Breast epithelium (tissue), 4 donors: ENCODE results near the gene MARVELD1. TPM values are rescaled to one million over a fixed set of nuclear protein-coding genes. Genes with fewer than 3 reads are reported as not detected.

Source experiments
- DNase-seq, 2 donors: peaks; one replicate each; pipeline ENCODE4 v3.0.0-alpha.2; 2019; ENCODE audit warnings: low spot score in 2 of 2
- H3K27ac ChIP-seq, 2 donors: fragments of 200-600 bp; sonication (generic) in 1 of 2; one replicate each; pipeline ENCODE4 v1.5.1; 2016 to 2019; ENCODE audit warnings: mild to moderate bottlenecking in 1 of 2
- H3K27me3 ChIP-seq, 2 donors: fragments of 200-600 bp; sonication (generic) in 1 of 2; one replicate each; pipeline versions ENCODE4 v1.5.1 to v1.6.0; 2017 to 2019; ENCODE audit warnings: control low read depth in 1 of 2, mild to moderate bottlenecking in 1 of 2
- H3K36me3 ChIP-seq: fragments of 200-600 bp; one replicate; pipeline ENCODE4 v1.5.1; 2019
- H3K4me1 ChIP-seq, 2 donors: fragments of 200-600 bp; sonication (generic); one replicate each; pipeline ENCODE4 v1.5.1; 2016 to 2019; ENCODE audit warnings: control low read depth in 1 of 2
- H3K4me3 ChIP-seq, 3 donors: fragments of 200-600 bp; sonication (generic); 1 replicate in 2 of 3; 2 replicates in 1 of 3; pipeline ENCODE4 v1.5.1; 2016 to 2019; ENCODE audit warnings: mild to moderate bottlenecking in 3 of 3, moderate library complexity in 2 of 3
- H3K9me3 ChIP-seq, 2 donors: fragments of 200-600 bp; sonication (generic) in 1 of 2; one replicate each; pipeline ENCODE4 v1.5.1; 2016 to 2019; ENCODE audit warnings: control low read depth in 1 of 2
- CTCF ChIP-seq, 3 donors: fragments of 450-650 bp; IDR thresholded peaks; one replicate each; pipeline ENCODE4 v1.5.1; 2016 to 2017; ENCODE audit warnings: antibody characterized with exemption in 3 of 3, mild to moderate bottlenecking in 3 of 3, moderate library complexity in 3 of 3
- POLR2A ChIP-seq: fragments of 450-650 bp; IDR thresholded peaks from one replicate; pipeline ENCODE4 v1.6.1; 2016; ENCODE audit warnings: antibody characterized with exemption, mild to moderate bottlenecking, moderate library complexity
- POLR2AphosphoS5 ChIP-seq, 3 donors: sonication (generic); formaldehyde crosslinking; IDR thresholded peaks; one replicate each; pipeline ENCODE4 v1.6.1; 2017; ENCODE audit warnings: antibody characterized with exemption in 3 of 3
- intact Hi-C: fragments of 100-400 bp; cut with DNase I; formaldehyde crosslinking; loops from one replicate; pipeline ENCODE4 v1.15.1; 2023; ENCODE audit warnings: low total_unique reads
- total RNA-seq, 3 donors: library from RNA; depleted of rRNA; stranded (reverse); fragments of >200 nt; gene quantifications; one replicate each; pipeline ENCODE4 v1.1.0, GENCODE V29; 2016

Gene MARVELD1
- total RNA-seq, 3 donors from 2014 or later, result 13.4 to 19.8 (median 16.2) TPM

- intact Hi-C loops, result no loop called here
- no peaks in the 10 kb centered on the region for H3K36me3 ChIP-seq
- DNase-seq, result peak; percentile 62 to 64
- H3K27me3 ChIP-seq, result no peaks in the 10 kb centered on the region
- H3K4me1 ChIP-seq, result no peaks in the 10 kb centered on the region
- no peaks in the 10 kb centered on the region for H3K9me3 ChIP-seq
- TF ChIP-seq CTCF (IDR thresholded peaks at IDR 0.05) (peak; percentile 57 to 92 (median 88)), POLR2A (no peak), POLR2AphosphoS5 (IDR thresholded peaks at IDR 0.05) (peak in 1 of 3 donors; percentile 39)
- H3K27ac ChIP-seq, result no peak overlapping the region
- no peak overlapping the region for H3K4me3 ChIP-seq
These were observed 18.0 kb downstream of the MARVELD1 start for GRCh38 chr10:97731346-97732051.

GRCh38 chr10:97732052-97732359, 18.5 kb downstream of the MARVELD1 start:
- intact Hi-C loops, result no loop called here
- TF ChIP-seq POLR2A (no peak), POLR2AphosphoS5 (IDR thresholded peaks at IDR 0.05) (no peak), CTCF (IDR thresholded peaks at IDR 0.05) (no peak)
- Histone ChIP-seq H3K9me3 (no peaks in the 10 kb centered on the region), H3K27me3 (no peaks in the 10 kb centered on the region), H3K4me3 (no peak overlapping the region), H3K4me1 (no peaks in the 10 kb centered on the region), H3K27ac (no peak overlapping the region), H3K36me3 (no peaks in the 10 kb centered on the region)
- DNase-seq, result no peak

- intact Hi-C loops, result no loop called here
- no peaks in the 10 kb centered on the region for H3K36me3 ChIP-seq
- no peaks in the 10 kb centered on the region for H3K9me3 ChIP-seq
- no peaks in the 10 kb centered on the region for H3K27me3 ChIP-seq
- H3K4me1 ChIP-seq, result peaks cover 0 to under 1% of the 10 kb centered on the region in 2 donors
- H3K4me3 ChIP-seq, result no peak overlapping the region
- H3K27ac ChIP-seq, result no peak overlapping the region
- TF ChIP-seq POLR2A (no peak), POLR2AphosphoS5 (IDR thresholded peaks at IDR 0.05) (no peak), CTCF (IDR thresholded peaks at IDR 0.05) (no peak)
- DNase-seq, result no peak
These were observed 19.7 kb downstream of the MARVELD1 start for GRCh38 chr10:97733256-97733655.

- Histone ChIP-seq H3K4me3 (no peak overlapping the region), H3K27me3 (no peaks in the 10 kb centered on the region), H3K4me1 (peaks cover 0 to 3% of the 10 kb centered on the region in 2 donors), H3K27ac (no peak overlapping the region), H3K9me3 (no peaks in the 10 kb centered on the region), H3K36me3 (no peaks in the 10 kb centered on the region)
- intact Hi-C loops, result no loop called here
- TF ChIP-seq POLR2AphosphoS5 (IDR thresholded peaks at IDR 0.05) (no peak), CTCF (IDR thresholded peaks at IDR 0.05) (no peak), POLR2A (no peak)
- no peak for DNase-seq
These were observed 20.5 kb downstream of the MARVELD1 start for GRCh38 chr10:97734021-97734420.

GRCh38 chr10:97736403-97736901, 22.9 kb downstream of the MARVELD1 start:
- no peaks in the 10 kb centered on the region for H3K9me3 ChIP-seq
- DNase-seq, result no peak
- peak overlapping the region; percentile 93 to 94 for H3K27ac ChIP-seq
- intact Hi-C loops, result no loop called here
- H3K27me3 ChIP-seq, result no peaks in the 10 kb centered on the region
- TF ChIP-seq POLR2AphosphoS5 (IDR thresholded peaks at IDR 0.05) (no peak), POLR2A (no peak), CTCF (IDR thresholded peaks at IDR 0.05) (no peak)
- peak overlapping the region; percentile 92 to 98 (median 98) for H3K4me3 ChIP-seq
- H3K4me1 ChIP-seq, result peaks cover 0 to 3% of the 10 kb centered on the region in 2 donors
- H3K36me3 ChIP-seq, result no peaks in the 10 kb centered on the region
